Skin epidermis (tissue), 12 donors: Measurements from ENCODE around the gene CLINT1.
A peak's percentile ranks its signal among the peaks of the same experiment; 100 is the strongest.

Experiments
- H3K27ac ChIP-seq, 21 experiments: fragments of 200-600 bp; sonication (generic) in 11 of 21; one replicate each; pipeline ENCODE4 v1.5.0; 2020; ENCODE audit warnings: mild to moderate bottlenecking in 3 of 21, inconsistent platforms in 2 of 21, moderate library complexity in 2 of 21
- H3K4me3 ChIP-seq, 7 experiments: fragments of 200-600 bp; sonication (generic) in 2 of 7; one replicate each; pipeline ENCODE4 v1.5.0; 2020; ENCODE audit warnings: inconsistent platforms in 2 of 7, mild to moderate bottlenecking in 2 of 7, moderate library complexity in 1 of 7

Gene CLINT1

GRCh38 chr5:157823655-157824054 lies 35.3 kb downstream of the CLINT1 start:
- Histone ChIP-seq H3K27ac (no peak overlapping the region), H3K4me3 (no peak overlapping the region)

GRCh38 chr5:157821822-157822622 lies 36.9 kb downstream of the CLINT1 start:
- Histone ChIP-seq H3K4me3 (no peak overlapping the region), H3K27ac (no peak overlapping the region)

GRCh38 chr5:157821405-157821804 lies 37.5 kb downstream of the CLINT1 start:
- no peak overlapping the region for H3K4me3 ChIP-seq
- H3K27ac ChIP-seq, result no peak overlapping the region

GRCh38 chr5:157820593-157821252 lies 38.2 kb downstream of the CLINT1 start:
- Histone ChIP-seq H3K4me3 (no peak overlapping the region), H3K27ac (peak overlapping the region in 1 of 21 experiments; percentile 34)

- peak overlapping the region in 2 of 21 experiments; percentile 2 to 34 for H3K27ac ChIP-seq
- H3K4me3 ChIP-seq, result no peak overlapping the region
These were observed 39.3 kb downstream of the CLINT1 start for GRCh38 chr5:157819502-157820115.

- H3K4me3 ChIP-seq, result no peak overlapping the region
- no peak overlapping the region for H3K27ac ChIP-seq
These were observed 40.6 kb downstream of the CLINT1 start for GRCh38 chr5:157818368-157818767.

- H3K4me3 ChIP-seq, result no peak overlapping the region
- no peak overlapping the region for H3K27ac ChIP-seq
These were observed 41.0 kb downstream of the CLINT1 start for GRCh38 chr5:157817928-157818327.

- no peak overlapping the region for H3K27ac ChIP-seq
- H3K4me3 ChIP-seq, result no peak overlapping the region
These were observed 41.6 kb downstream of the CLINT1 start for GRCh38 chr5:157817387-157817702.

- no peak overlapping the region for H3K27ac ChIP-seq
These were observed 42.1 kb downstream of the CLINT1 start for GRCh38 chr5:157816682-157817386.

GRCh38 chr5:157812086-157812485 lies 46.9 kb downstream of the CLINT1 start:
- no peak overlapping the region for H3K27ac ChIP-seq
- H3K4me3 ChIP-seq, result no peak overlapping the region

More at GRCh38 chr5:157816682-157817386, 42.1 kb downstream of the CLINT1 start:
- H3K4me3 ChIP-seq, result no peak overlapping the region

- Histone ChIP-seq H3K4me3 (no peak overlapping the region), H3K27ac (no peak overlapping the region)
These were observed 50.9 kb downstream of the CLINT1 start for GRCh38 chr5:157808043-157808442.

GRCh38 chr5:157802736-157803135 lies 56.2 kb downstream of the CLINT1 start:
- Histone ChIP-seq H3K27ac (no peak overlapping the region), H3K4me3 (no peak overlapping the region)

GRCh38 chr5:157800137-157800536 lies 58.8 kb downstream of the CLINT1 start:
- Histone ChIP-seq H3K4me3 (no peak overlapping the region), H3K27ac (no peak overlapping the region)

- no peak overlapping the region for H3K27ac ChIP-seq
- no peak overlapping the region for H3K4me3 ChIP-seq
These were observed 59.4 kb downstream of the CLINT1 start for GRCh38 chr5:157799578-157799977.

GRCh38 chr5:157793301-157793700 lies 65.6 kb downstream of the CLINT1 start:
- Histone ChIP-seq H3K4me3 (no peak overlapping the region), H3K27ac (no peak overlapping the region)

GRCh38 chr5:157785801-157786200 lies 73.1 kb downstream of the CLINT1 start:
- H3K27ac ChIP-seq, result no peak overlapping the region
- H3K4me3 ChIP-seq, result no peak overlapping the region

- H3K27ac ChIP-seq, result no peak overlapping the region
- no peak overlapping the region for H3K4me3 ChIP-seq
These were observed 79.7 kb downstream of the CLINT1 start for GRCh38 chr5:157779221-157779620.

GRCh38 chr5:157778121-157778805 lies 80.7 kb downstream of the CLINT1 start:
- no peak overlapping the region for H3K27ac ChIP-seq

GRCh38 chr5:157772127-157772526 lies 86.8 kb downstream of the CLINT1 start:
- H3K4me3 ChIP-seq, result no peak overlapping the region
- no peak overlapping the region for H3K27ac ChIP-seq

More at GRCh38 chr5:157778121-157778805, 80.7 kb downstream of the CLINT1 start:
- no peak overlapping the region for H3K4me3 ChIP-seq

- H3K4me3 ChIP-seq, result no peak overlapping the region
- no peak overlapping the region for H3K27ac ChIP-seq
These were observed 88.3 kb downstream of the CLINT1 start for GRCh38 chr5:157770665-157771064.
